T47D (cell line): ENCODE results near the gene KTN1.

Experiments
- DNase-seq, 2 experiments: peaks; one replicate each; pipeline versions ENCODE4 v3.0.0 to v3.0.0-alpha.2; 2011 to 2012; ENCODE audit warnings: low read depth in 1 of 2, low spot score in 1 of 2
- JUND ChIP-seq: IDR thresholded peaks from 2 replicates; pipeline ENCODE4 v1.6.1; 2012; ENCODE audit warnings: low read depth
- in situ Hi-C: cut with HindIII; loops from 2 replicates; pipeline ENCODE4 v1.10.0; 2016; ENCODE audit warnings: low sequenced_read_pairs, low pct_unique_long_range_greater_than_20kb

Gene KTN1

GRCh38 chr14:55641290-55641689 is 61.3 kb downstream of the KTN1 start:
- in situ Hi-C loops, result no loop called here
- TF ChIP-seq JUND, result no peak
- no peak for DNase-seq

- DNase-seq, result no peak
- TF ChIP-seq JUND, result no peak
- in situ Hi-C loops, result no loop called here
Observed at GRCh38 chr14:55641954-55642353, 61.9 kb downstream of the KTN1 start.

GRCh38 chr14:55645145-55645544 is 65.1 kb downstream of the KTN1 start:
- DNase-seq, result no peak
- TF ChIP-seq JUND, result no peak
- in situ Hi-C loops, result no loop called here

GRCh38 chr14:55645845-55646832 is 66.1 kb downstream of the KTN1 start:
- no peak for TF ChIP-seq JUND
- in situ Hi-C loops, result no loop called here
- DNase-seq, result no peak

GRCh38 chr14:55650992-55651391 is 71.0 kb downstream of the KTN1 start:
- TF ChIP-seq JUND, result no peak
- in situ Hi-C loops, result no loop called here
- DNase-seq, result no peak

GRCh38 chr14:55654243-55654642 is 74.2 kb downstream of the KTN1 start:
- DNase-seq, result no peak
- TF ChIP-seq JUND, result no peak
- in situ Hi-C loops, result no loop called here

GRCh38 chr14:55661029-55661428 is 81.0 kb downstream of the KTN1 start:
- TF ChIP-seq JUND, result no peak
- in situ Hi-C loops, result no loop called here
- DNase-seq, result no peak

GRCh38 chr14:55662752-55663151 is 82.7 kb downstream of the KTN1 start:
- in situ Hi-C loops, result no loop called here
- TF ChIP-seq JUND, result no peak
- no peak for DNase-seq

GRCh38 chr14:55665067-55665675 is 85.2 kb downstream of the KTN1 start:
- no peak for TF ChIP-seq JUND
- in situ Hi-C loops, result no loop called here
- DNase-seq, result no peak

- DNase-seq, result no peak
- in situ Hi-C loops, result no loop called here
- TF ChIP-seq JUND, result no peak
Observed at GRCh38 chr14:55667801-55668200, 87.8 kb downstream of the KTN1 start.

- TF ChIP-seq JUND, result no peak
- no peak for DNase-seq
- in situ Hi-C loops, result no loop called here
Observed at GRCh38 chr14:55671641-55672040, 91.6 kb downstream of the KTN1 start.

GRCh38 chr14:55673048-55673447 is 93.0 kb downstream of the KTN1 start:
- in situ Hi-C loops, result no loop called here
- no peak for TF ChIP-seq JUND
- DNase-seq, result no peak

GRCh38 chr14:55681096-55681495 is 101.1 kb downstream of the KTN1 start:
- no peak for TF ChIP-seq JUND
- DNase-seq, result no peak
- in situ Hi-C loops, result no loop called here
